ENCODE data around the gene CPLANE1.

- TF ChIP-seq ATF2 (IDR thresholded peaks at IDR 0.05; ENCODE audit: low read length) (no peak), POLR2AphosphoS5 (IDR thresholded peaks at IDR 0.05; ENCODE audit: low read length) (no peak), EZH2 (IDR thresholded peaks at IDR 0.05; ENCODE audit: borderline replicate concordance, control insufficient read depth, low read depth, low read length) (no peak), ATF3 (IDR thresholded peaks at IDR 0.05; ENCODE audit: borderline replicate concordance, extremely low read depth, low read depth, low read length) (no peak), ATF7 (IDR thresholded peaks at IDR 0.05; ENCODE audit: low read depth) (no peak), CTCF (IDR thresholded peaks at IDR 0.05 in 2 of 3, conservative IDR thresholded peaks at IDR 0.05 in 1 of 3; ENCODE audit: control insufficient read depth in 2 of 3, extremely low read depth in 1 of 3, insufficient read depth in 1 of 3, low read depth in 3 of 3, low read length in 3 of 3) (no peak), RBBP5 (conservative IDR thresholded peaks at IDR 0.05) (no peak), POLR2A (IDR thresholded peaks at IDR 0.05; ENCODE audit: low read depth, low read length) (no peak)
Measured at GRCh38 chr5:37121027-37121426, 128.1 kb downstream of the CPLANE1 start.
